HG02763 (cell line): ENCODE data around the gene ADCK1.
"Not testable (repeated sequence)": the region's sequence is repeated elsewhere in the genome, so short reads cannot be mapped to it uniquely, and the experiment has no call there.

Experiments used
- ATAC-seq: cut with Tn5 transposase; IDR thresholded peaks from one replicate; pipeline ENCODE4 v1.9.1; 2021; ENCODE audit warnings: mild to moderate bottlenecking, moderate library complexity; ENCODE audit not compliant: unreplicated experiment

Gene ADCK1

GRCh38 chr14:77808250-77808649 lies 8.3 kb downstream of the ADCK1 start:
- no peak for ATAC-seq

DNA sequence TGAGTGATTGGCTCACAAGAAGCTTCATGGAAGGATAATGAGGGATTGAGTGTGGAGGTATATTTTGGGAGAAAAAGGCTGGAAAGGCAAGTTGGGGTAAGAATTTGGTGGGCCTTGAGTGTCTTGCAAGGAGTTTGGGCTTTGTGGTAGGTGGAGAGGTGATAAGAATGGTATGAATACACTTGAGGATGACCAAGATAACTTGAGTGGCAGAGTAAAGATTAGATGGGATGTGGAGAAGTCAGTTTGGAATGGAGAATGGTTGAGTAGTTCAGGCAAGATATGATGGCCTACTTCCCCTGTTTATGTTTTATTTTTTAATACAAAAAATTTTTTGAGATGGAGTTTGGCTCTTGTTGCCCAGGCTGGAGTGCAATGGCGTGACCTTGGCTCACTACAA lies 9.1 kb downstream of the ADCK1 start:
- ATAC-seq: no peak

- no peak for ATAC-seq
Observed at GRCh38 chr14:77812028-77812427, 12.1 kb downstream of the ADCK1 start.

GRCh38 chr14:77812682-77813081 lies 12.8 kb downstream of the ADCK1 start:
- ATAC-seq: not testable (repeated sequence)

GRCh38 chr14:77822307-77822706 lies 22.4 kb downstream of the ADCK1 start:
- no peak for ATAC-seq

DNA sequence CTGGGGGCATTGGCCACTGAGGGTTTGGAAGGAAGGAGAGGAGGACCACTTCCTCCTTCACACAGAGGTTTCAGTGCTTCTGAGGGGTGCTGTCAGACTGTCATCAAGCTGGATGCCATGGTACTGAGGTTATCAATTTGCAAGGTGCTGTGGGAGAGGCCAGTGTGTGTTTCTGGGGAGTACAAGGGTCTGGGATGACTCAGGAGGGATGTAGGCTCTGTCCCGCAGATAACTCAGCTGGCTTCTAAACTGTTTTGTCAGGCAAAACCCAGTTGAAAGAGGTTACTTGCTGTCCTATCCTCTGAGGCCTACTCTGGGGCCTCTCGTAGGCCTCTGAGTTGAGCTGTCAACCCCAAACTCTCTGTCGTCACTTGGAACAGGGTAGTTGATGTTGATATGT lies 22.8 kb downstream of the ADCK1 start:
- ATAC-seq: no peak

DNA sequence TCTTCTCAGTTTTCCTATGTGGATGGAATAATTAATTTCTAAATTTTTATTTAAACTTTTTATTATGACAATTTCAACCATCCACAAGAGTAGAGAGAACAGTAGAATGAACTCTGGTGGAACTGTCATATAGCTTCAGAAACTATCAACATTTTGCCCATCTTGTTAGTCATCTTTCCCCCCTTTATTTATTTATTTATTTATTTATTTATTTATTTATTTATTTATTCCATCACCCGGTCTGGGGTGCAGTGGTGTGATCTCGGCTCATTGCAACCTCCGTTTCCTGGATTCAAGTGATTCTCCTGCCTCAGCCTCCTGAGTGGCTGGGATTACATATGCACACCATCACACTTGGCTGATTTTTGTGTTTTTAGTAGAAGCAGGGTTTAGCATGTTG lies 23.5 kb downstream of the ADCK1 start:
- no peak for ATAC-seq

DNA sequence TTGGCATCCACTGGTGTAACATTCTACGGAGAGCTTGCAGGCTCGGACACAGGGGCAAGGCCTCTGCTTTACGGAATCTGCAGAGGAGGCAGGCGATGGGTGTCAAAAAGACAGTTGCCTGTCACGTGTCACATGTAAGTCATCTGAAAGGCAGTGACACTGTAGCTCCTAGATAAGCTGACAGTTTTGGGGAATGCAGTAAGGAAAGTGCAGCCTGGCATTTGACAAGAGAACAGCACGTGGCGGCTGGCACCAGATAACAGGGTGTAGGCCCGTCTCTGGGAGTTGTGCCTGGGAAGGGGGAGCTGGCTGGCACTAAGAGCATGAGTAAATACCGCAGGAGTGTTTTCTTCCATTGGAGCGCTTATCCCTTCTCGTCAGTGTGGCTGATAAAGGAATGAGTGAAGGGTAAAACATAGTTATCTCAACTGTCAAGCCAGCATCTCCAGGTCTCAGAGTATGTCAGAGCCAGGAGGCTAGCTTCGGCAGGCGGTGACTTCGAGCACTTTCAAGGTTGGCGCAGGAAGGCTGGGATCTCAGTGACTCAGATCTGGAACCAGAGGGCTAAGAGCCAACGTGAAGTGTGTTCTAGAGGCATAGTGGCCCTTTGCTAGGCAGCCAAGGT lies 26.1 kb downstream of the ADCK1 start:
- ATAC-seq: no peak

GRCh38 chr14:77830692-77831091 lies 30.8 kb downstream of the ADCK1 start:
- ATAC-seq: no peak

- no peak for ATAC-seq
Observed at GRCh38 chr14:77832297-77832696, 32.4 kb downstream of the ADCK1 start.

DNA sequence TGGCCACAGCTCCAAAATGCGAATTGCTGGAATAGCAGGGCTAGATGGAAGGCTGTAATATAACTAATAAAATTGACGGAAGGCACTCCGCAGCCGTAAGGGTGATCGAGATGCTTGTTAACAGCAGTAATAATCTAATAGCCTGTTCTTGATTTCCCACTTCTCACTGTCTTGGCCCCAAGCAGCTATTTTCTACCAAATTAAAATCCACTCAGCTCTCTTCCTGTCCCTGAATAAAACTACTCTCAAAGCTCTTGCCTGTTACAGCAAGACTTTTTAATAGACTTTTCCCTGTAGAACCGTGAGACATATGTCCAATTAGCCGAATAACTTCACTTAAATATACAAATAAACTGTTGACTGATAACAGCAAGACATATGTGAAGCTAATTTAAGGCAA lies 38.0 kb downstream of the ADCK1 start:
- ATAC-seq: no peak

DNA sequence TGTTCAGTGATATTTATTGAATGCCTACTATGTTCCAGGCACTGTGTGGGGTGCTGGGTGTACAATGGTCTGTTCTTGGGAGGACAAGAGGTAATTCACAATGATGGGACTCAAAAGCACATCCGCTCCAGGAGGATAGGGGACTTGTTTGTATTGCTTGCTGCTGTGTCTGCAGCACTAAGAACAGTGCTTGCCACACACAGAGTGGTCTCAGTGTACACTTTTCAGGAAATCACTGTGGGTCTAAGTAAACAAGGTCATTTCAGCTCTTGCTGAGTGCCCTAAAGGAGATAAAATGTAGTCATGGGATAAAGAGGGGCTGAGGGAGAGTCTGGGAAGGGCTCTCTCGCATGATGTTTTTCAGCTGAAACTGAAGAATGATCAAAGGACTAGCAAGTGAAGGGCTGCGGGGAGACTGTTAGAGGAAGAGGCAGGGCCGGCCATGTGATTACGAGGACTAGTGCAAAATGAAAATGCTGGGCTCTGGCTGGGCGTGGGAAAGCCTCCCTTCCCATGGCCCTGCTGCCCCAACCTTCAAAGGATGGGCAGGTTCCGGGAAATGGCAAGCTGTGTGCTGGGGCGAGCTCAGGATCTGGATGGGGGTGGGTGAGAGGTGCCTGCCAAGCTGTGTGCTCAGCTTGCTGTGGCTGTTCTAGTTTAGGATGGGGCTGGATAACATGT lies 39.1 kb downstream of the ADCK1 start:
- no peak for ATAC-seq

- no peak for ATAC-seq
Observed at GRCh38 chr14:77843195-77843594, 43.3 kb downstream of the ADCK1 start.

- ATAC-seq: no peak
Observed at GRCh38 chr14:77843651-77844050, 43.7 kb downstream of the ADCK1 start.

DNA sequence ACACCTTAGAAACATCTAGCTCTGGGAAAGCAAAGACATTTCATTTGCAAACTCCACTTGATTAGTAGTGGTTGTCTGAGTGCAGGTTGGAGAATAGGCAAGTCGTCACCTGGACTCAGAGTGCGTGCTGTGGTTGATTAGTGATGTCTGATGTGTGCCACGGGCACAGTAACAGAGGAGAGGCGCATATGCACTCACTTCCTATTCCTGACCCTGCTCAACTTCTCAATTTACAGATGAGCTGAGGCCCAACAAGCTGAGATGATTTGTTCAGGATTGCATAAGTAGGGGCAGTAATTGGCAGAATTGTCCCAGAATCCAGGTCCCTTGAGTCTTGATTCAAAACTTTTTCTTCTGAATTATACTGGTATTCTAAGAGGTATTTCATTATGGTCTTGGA lies 44.9 kb downstream of the ADCK1 start:
- no peak for ATAC-seq

DNA sequence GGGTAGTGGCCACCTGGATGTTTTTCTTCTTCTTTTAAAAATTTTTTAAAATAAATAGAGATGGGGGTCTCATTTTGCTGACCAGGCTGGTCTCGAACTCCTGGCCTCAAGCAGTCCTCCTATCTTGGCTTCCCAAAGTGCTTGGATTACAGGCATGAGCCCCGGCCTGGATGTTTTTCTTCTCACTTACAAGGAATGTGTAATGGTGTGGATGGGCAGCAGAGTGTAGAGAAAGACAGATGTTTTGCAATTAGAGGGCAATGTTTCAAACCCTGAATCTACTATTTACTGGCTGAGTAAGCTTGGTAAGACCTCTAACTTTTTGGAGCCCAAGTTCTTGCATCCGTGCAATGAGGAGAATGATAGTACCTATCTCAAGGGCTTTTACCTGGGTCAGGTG lies 48.1 kb downstream of the ADCK1 start:
- no peak for ATAC-seq

GRCh38 chr14:77849711-77850110 lies 49.8 kb downstream of the ADCK1 start:
- ATAC-seq: no peak

- ATAC-seq: no peak
Observed at GRCh38 chr14:77853919-77854318, 54.0 kb downstream of the ADCK1 start.

DNA sequence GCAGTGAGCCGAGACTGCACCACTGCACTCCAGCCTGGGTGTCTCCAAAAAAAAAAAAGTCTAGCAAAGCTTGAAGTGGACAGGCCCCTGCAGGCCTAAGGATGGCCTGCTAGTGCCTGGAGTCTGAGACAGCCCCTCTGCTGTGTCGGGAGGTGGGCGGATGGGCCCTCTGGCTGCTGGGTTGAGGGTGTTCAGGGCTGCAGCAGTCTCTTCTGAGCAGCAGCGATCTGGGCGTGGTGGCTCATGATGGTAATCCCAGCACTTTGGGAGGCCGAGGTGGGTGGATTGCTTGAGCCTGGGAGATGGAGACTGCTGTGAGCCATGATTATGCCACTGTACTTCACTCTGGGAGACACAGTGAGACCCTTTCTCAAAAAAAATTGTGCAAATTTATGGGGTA lies 57.0 kb downstream of the ADCK1 start:
- no peak for ATAC-seq

DNA sequence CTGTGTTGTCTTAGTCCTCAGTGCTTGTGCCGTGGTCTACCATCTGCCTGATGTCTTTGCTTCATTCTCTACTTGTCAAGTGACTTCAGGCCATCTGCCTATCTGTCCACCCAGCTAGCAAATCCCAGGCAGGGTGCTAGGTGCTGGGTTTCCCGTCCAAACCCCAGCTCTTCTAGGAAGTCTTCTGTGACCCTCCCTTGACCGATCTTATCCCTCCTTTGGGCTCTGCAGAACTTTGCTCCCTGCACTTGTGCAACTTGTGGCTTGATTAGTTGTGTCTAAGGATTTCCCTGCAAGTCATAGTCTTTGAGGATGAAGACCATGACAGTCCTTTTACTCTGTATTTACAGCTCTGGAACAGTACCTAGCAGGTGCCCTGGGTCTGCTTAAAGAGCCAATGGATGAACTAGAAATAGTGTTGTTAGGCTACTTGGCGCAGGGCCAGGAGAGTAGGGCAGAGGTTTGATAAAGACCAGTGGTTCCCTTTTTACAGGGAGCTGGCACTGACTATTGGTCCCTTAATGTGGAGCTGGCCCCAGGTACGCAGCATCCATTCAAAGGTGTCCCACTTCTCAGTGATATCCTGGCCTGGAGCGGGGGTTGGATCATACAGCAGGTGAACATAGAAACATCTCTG lies 60.1 kb downstream of the ADCK1 start:
- no peak for ATAC-seq

GRCh38 chr14:77861201-77861600 lies 61.3 kb downstream of the ADCK1 start:
- no peak for ATAC-seq

GRCh38 chr14:77862154-77862786 lies 62.4 kb downstream of the ADCK1 start:
- peak; percentile 66 for ATAC-seq
